NT2/D1 (cell line): Measurements from ENCODE around the gene AIG1.

ENCODE experiments used
- DNase-seq: peaks from one replicate; pipeline ENCODE4 v3.0.0-alpha.2; 2011; ENCODE audit warnings: low read depth, low spot score
- H3K27me3 ChIP-seq: 2 replicates; pipeline ENCODE4 v1.6.0; 2011; ENCODE audit warnings: mild to moderate bottlenecking; ENCODE audit not compliant: insufficient read length, insufficient read depth
- H3K36me3 ChIP-seq: 2 replicates; pipeline ENCODE4 v1.6.1; 2011; ENCODE audit warnings: mild to moderate bottlenecking, low read length, mixed read lengths; ENCODE audit not compliant: insufficient read depth, insufficient read length
- H3K4me1 ChIP-seq: 2 replicates; pipeline ENCODE4 v1.5.1; 2011; ENCODE audit not compliant: insufficient read depth, insufficient read length
- H3K4me3 ChIP-seq: 2 replicates; pipeline ENCODE4 v1.5.1; 2011; ENCODE audit warnings: low read depth; ENCODE audit not compliant: insufficient read length
- H3K9ac ChIP-seq: 2 replicates; pipeline ENCODE4 v1.6.0; 2011; ENCODE audit warnings: low read depth; ENCODE audit not compliant: insufficient read length
- H3K9me3 ChIP-seq: 2 replicates; pipeline ENCODE4 v1.5.1; 2011; ENCODE audit warnings: mild to moderate bottlenecking, low read length; ENCODE audit not compliant: insufficient read depth
- SUZ12 ChIP-seq: IDR thresholded peaks from 2 replicates; pipeline ENCODE4 v1.6.1; 2011; ENCODE audit not compliant: insufficient read length, insufficient read depth; ENCODE audit errors: extremely low read depth
- YY1 ChIP-seq: IDR thresholded peaks from 2 replicates; pipeline ENCODE4 v1.6.1; 2011; ENCODE audit not compliant: insufficient read length, insufficient read depth
- ZNF274 ChIP-seq: IDR thresholded peaks from 2 replicates; pipeline ENCODE4 v1.6.1; 2011; ENCODE audit warnings: mild to moderate bottlenecking, low read depth, low read length

Gene AIG1

GRCh38 chr6:143087856-143088255 is 27.2 kb downstream of the AIG1 start:
- Histone ChIP-seq H3K4me3 (no peak overlapping the region), H3K4me1 (no peaks in the 10 kb centered on the region), H3K9ac (no peak overlapping the region), H3K36me3 (no peaks in the 10 kb centered on the region), H3K27me3 (no peaks in the 10 kb centered on the region), H3K9me3 (no peaks in the 10 kb centered on the region)
- DNase-seq = no peak
- no peak for TF ChIP-seq SUZ12
- TF ChIP-seq ZNF274 = no peak
- TF ChIP-seq YY1 = no peak

GRCh38 chr6:143090314-143091044 is 29.8 kb downstream of the AIG1 start:
- Histone ChIP-seq H3K4me3 (no peak overlapping the region), H3K27me3 (no peaks in the 10 kb centered on the region), H3K9me3 (no peaks in the 10 kb centered on the region), H3K36me3 (no peaks in the 10 kb centered on the region), H3K9ac (no peak overlapping the region), H3K4me1 (no peaks in the 10 kb centered on the region)
- DNase-seq = no peak
- TF ChIP-seq SUZ12 (no peak), ZNF274 (no peak), YY1 (no peak)

GRCh38 chr6:143092768-143093167 is 32.1 kb downstream of the AIG1 start:
- no peak for TF ChIP-seq YY1
- TF ChIP-seq ZNF274 = no peak
- no peak for TF ChIP-seq SUZ12
- no peaks in the 10 kb centered on the region for H3K4me1 ChIP-seq
- H3K4me3 ChIP-seq = no peak overlapping the region
- H3K36me3 ChIP-seq = no peaks in the 10 kb centered on the region
- DNase-seq = no peak
- H3K9me3 ChIP-seq = no peaks in the 10 kb centered on the region
- H3K9ac ChIP-seq = no peak overlapping the region
- no peaks in the 10 kb centered on the region for H3K27me3 ChIP-seq

DNA sequence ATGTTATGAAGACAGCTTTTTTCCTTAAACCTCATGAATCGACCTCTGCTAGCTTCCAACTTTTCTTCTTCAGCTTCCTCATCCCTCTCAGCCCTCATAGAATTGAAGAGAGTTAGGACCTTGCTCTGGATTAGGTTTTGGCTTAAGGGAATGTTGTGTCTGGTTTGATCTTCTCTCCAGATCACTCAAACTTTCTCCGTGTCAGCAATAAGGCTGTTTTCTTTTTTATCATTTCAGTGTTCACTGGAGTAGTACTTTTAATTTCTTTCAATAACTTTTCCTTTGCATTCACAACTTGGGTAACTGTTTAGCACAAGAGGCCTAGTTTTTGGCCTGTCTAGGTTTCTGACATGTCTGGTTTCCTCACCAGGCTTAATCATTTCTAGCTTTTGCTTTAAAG is 32.6 kb downstream of the AIG1 start:
- no peaks in the 10 kb centered on the region for H3K36me3 ChIP-seq
- H3K9ac ChIP-seq = no peak overlapping the region
- no peaks in the 10 kb centered on the region for H3K9me3 ChIP-seq
- H3K4me1 ChIP-seq = no peaks in the 10 kb centered on the region
- no peaks in the 10 kb centered on the region for H3K27me3 ChIP-seq
- no peak for DNase-seq
- TF ChIP-seq ZNF274 (no peak), YY1 (no peak), SUZ12 (no peak)
- H3K4me3 ChIP-seq = no peak overlapping the region

DNA sequence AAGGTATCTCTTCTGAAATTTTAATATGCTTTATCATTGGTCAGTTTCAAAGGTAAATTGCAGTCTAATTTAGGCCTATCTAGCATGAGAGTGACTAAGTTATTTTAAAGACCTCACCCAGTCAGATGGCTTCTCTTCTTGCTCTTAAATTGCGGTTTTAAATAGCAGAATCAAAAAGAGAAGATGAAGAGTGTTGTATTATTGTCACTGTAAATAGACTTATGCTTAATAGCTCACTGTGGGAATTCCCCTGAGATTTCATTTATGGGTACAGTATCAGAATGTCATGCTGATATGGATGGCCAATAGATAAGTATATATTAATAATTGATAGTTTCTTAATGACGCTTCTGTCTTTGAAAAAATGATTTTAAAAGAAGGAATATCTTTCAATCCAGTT is 35.7 kb downstream of the AIG1 start:
- TF ChIP-seq YY1 (no peak), SUZ12 (no peak), ZNF274 (no peak)
- no peaks in the 10 kb centered on the region for H3K4me1 ChIP-seq
- no peaks in the 10 kb centered on the region for H3K9me3 ChIP-seq
- no peak overlapping the region for H3K9ac ChIP-seq
- DNase-seq = no peak
- no peaks in the 10 kb centered on the region for H3K27me3 ChIP-seq
- no peaks in the 10 kb centered on the region for H3K36me3 ChIP-seq
- H3K4me3 ChIP-seq = no peak overlapping the region

GRCh38 chr6:143097224-143097795 is 36.6 kb downstream of the AIG1 start:
- H3K36me3 ChIP-seq = no peaks in the 10 kb centered on the region
- TF ChIP-seq ZNF274 (no peak), SUZ12 (no peak), YY1 (no peak)

DNA sequence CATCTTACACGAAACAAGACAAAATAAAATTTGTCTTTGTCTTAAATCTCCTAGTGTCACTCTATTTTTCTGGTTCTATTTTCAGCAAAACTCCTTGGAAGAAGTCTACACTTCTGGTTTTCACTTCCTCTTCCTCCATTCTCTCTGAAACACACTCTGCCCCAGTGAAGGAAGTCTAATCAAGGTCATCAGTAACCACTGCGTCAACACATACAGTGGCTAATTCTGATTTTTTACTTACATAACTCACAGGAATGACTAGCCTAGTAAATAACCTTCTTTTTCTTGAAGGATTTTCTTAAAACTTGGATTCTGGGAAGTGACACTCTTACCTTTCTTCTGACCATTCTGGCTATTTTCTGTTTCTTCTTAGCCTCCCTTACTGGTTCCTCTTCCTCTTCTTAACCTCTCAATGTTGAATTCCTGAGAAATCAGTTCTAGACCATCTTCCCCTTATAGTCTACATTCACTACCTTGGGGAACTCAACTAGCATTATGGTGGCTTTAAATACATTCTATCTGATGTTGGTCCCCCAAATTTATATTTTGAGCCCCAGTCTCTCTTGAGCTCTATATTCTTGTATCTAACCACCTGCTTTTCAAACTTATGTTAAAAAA is 37.5 kb downstream of the AIG1 start:
- Histone ChIP-seq H3K9me3 (no peaks in the 10 kb centered on the region), H3K4me1 (no peaks in the 10 kb centered on the region), H3K9ac (no peak overlapping the region), H3K27me3 (no peaks in the 10 kb centered on the region), H3K4me3 (no peak overlapping the region), H3K36me3 (no peaks in the 10 kb centered on the region)
- no peak for DNase-seq
- no peak for TF ChIP-seq YY1
- no peak for TF ChIP-seq SUZ12
- TF ChIP-seq ZNF274 = no peak

More at GRCh38 chr6:143097224-143097795, 36.6 kb downstream of the AIG1 start:
- Histone ChIP-seq H3K4me3 (no peak overlapping the region), H3K9me3 (no peaks in the 10 kb centered on the region), H3K4me1 (no peaks in the 10 kb centered on the region), H3K27me3 (no peaks in the 10 kb centered on the region), H3K9ac (no peak overlapping the region)
- no peak for DNase-seq
